ENCODE measurements around the gene PLAAT4. TPM values are rescaled to one million over a fixed set of nuclear protein-coding genes. Genes with fewer than 3 reads are reported as not detected.
A peak's percentile ranks its signal among the peaks of the same experiment; 100 is the strongest.
"Not testable (repeated sequence)": the region's sequence is repeated elsewhere in the genome, so short reads cannot be mapped to it uniquely, and the experiment has no call there.

Gene PLAAT4
- total RNA-seq, 1 experiment from 2014 or later: 18.3 TPM

- peak; percentile 89 for DNase-seq (ENCODE audit: low read depth)
These were observed 30.6 kb downstream of the PLAAT4 start for GRCh38 chr11:63567044-63567840.

- no peak for DNase-seq (ENCODE audit: low read depth)
These were observed 33.0 kb downstream of the PLAAT4 start for GRCh38 chr11:63569570-63569969.

GRCh38 chr11:63572026-63572688 is 35.5 kb downstream of the PLAAT4 start:
- no peak for DNase-seq (ENCODE audit: low read depth)

GRCh38 chr11:63573881-63574855 is 37.6 kb downstream of the PLAAT4 start:
- DNase-seq (ENCODE audit: low read depth): peak; percentile 79

- DNase-seq (ENCODE audit: low read depth): peak; percentile 18
These were observed 38.4 kb downstream of the PLAAT4 start for GRCh38 chr11:63574856-63575602.

GRCh38 chr11:63578882-63579281 is 42.3 kb downstream of the PLAAT4 start:
- not testable (repeated sequence) for DNase-seq (ENCODE audit: low read depth)

- not testable (repeated sequence) for DNase-seq (ENCODE audit: low read depth)
These were observed 44.6 kb downstream of the PLAAT4 start for GRCh38 chr11:63581224-63581623.

- no peak for DNase-seq (ENCODE audit: low read depth)
These were observed 46.7 kb downstream of the PLAAT4 start for GRCh38 chr11:63583357-63583677.

- no peak for DNase-seq (ENCODE audit: low read depth)
These were observed 50.0 kb downstream of the PLAAT4 start for GRCh38 chr11:63586451-63587166.

GRCh38 chr11:63589000-63589399 is 52.4 kb downstream of the PLAAT4 start:
- DNase-seq (ENCODE audit: low read depth): no peak

- no peak for DNase-seq (ENCODE audit: low read depth)
These were observed 53.6 kb downstream of the PLAAT4 start for GRCh38 chr11:63590024-63590788.

GRCh38 chr11:63592975-63593395 is 56.4 kb downstream of the PLAAT4 start:
- DNase-seq (ENCODE audit: low read depth): peak; percentile 41

- DNase-seq (ENCODE audit: low read depth): peak; percentile 24
These were observed 58.7 kb downstream of the PLAAT4 start for GRCh38 chr11:63595296-63595695.

Other genes starting within 250 kb of the PLAAT4 start
- not detected in 2 replicates for gene SLC22A9, start 167.0 kb upstream of the PLAAT4 start, total RNA-seq (2014; rRNA removed; shearing (Covaris generic))
- gene PLAAT5, start 45.6 kb upstream of the PLAAT4 start, total RNA-seq (2014; rRNA removed; shearing (Covaris generic)): not detected in 2 replicates
- not detected in 2 replicates for gene LGALS12, start 30.7 kb upstream of the PLAAT4 start, total RNA-seq (2014; rRNA removed; shearing (Covaris generic))
- 4.1 TPM in 1 of 2 replicates, not detected in the other for gene PLAAT2, start 26.6 kb downstream of the PLAAT4 start, total RNA-seq (2014; rRNA removed; shearing (Covaris generic))
- 24.3 and 30.3 TPM in 2 replicates for gene PLAAT3, start 77.6 kb downstream of the PLAAT4 start, total RNA-seq (2014; rRNA removed; shearing (Covaris generic))
- 36.3 and 44.4 TPM in 2 replicates for gene ATL3, start 134.6 kb downstream of the PLAAT4 start, total RNA-seq (2014; rRNA removed; shearing (Covaris generic))
- gene RTN3, start 144.7 kb downstream of the PLAAT4 start, total RNA-seq (2014; rRNA removed; shearing (Covaris generic)): 39.0 and 56.5 TPM in 2 replicates
- 9.4 and 14.0 TPM in 2 replicates for gene ZFTA, start 232.0 kb downstream of the PLAAT4 start, total RNA-seq (2014; rRNA removed; shearing (Covaris generic))

Data from Daoy (cell line).